Dendritic cell treated with granulocyte-macrophage colony-stimulating factor and Interleukin-4, amounts not matched to agents 40 ng/mL and 50 ng/mL, for 4 days (primary cell): ENCODE measurements around the gene P2RX2.

ENCODE experiments used
- H3K27ac Mint-ChIP-seq: one replicate; pipeline ENCODE4 v1.8.0; 2022; ENCODE audit warnings: mild to moderate bottlenecking, mixed read lengths
- H3K27me3 Mint-ChIP-seq: one replicate; pipeline ENCODE4 v1.8.0; 2022; ENCODE audit warnings: mild to moderate bottlenecking, mixed read lengths
- H3K36me3 Mint-ChIP-seq: one replicate; pipeline ENCODE4 v1.8.0; 2022; ENCODE audit warnings: low read depth, mixed read lengths
- H3K4me1 Mint-ChIP-seq: one replicate; pipeline ENCODE4 v1.8.0; 2022; ENCODE audit warnings: low read depth, mixed read lengths
- H3K4me3 Mint-ChIP-seq: one replicate; pipeline ENCODE4 v1.8.0; 2022; ENCODE audit warnings: mild to moderate bottlenecking, moderate library complexity, mixed read lengths
- H3K9me3 Mint-ChIP-seq: one replicate; pipeline ENCODE4 v1.8.0; 2022; ENCODE audit warnings: mixed read lengths
- intact Hi-C: fragments of 100-400 bp; cut with micrococcal nuclease; formaldehyde crosslinking; loops from one replicate; pipeline ENCODE4 v1.15.0; 2022

P2RX2 gene

DNA sequence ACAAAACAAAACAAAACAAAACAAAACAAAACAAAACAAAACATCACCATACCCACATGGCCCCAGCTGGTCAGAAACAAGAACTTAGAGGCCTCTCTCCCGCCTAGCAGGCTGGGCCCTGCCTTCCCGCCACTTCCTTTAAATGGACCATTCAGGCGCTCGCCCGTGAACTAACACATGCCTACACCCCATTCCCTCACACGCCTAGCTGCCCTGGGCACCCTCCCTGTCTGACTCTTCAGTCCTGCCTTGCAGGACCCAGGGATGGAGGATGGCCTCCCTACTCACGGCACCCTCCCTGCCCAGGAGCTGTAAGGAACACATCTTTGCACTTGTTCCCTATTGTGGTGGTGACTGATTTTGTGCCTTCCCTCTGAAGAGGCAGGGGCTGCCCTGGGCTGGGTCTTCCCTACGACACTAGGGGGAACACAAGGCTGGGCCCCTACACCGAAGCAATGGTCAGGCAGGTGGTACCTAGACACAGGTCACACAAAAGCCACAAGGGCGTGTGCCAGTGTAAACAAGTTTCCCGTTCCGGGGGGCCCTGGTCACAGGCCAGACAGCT is 21.5 kb downstream of the P2RX2 start:
- no peaks in the 10 kb centered on the region for H3K9me3 Mint-ChIP-seq
- intact Hi-C loops = no loop called here
- no peak overlapping the region for H3K4me3 Mint-ChIP-seq
- peaks cover 96% of the 10 kb centered on the region for H3K36me3 Mint-ChIP-seq
- H3K27ac Mint-ChIP-seq = no peak overlapping the region
- peaks cover 5% of the 10 kb centered on the region for H3K4me1 Mint-ChIP-seq
- no peaks in the 10 kb centered on the region for H3K27me3 Mint-ChIP-seq

DNA sequence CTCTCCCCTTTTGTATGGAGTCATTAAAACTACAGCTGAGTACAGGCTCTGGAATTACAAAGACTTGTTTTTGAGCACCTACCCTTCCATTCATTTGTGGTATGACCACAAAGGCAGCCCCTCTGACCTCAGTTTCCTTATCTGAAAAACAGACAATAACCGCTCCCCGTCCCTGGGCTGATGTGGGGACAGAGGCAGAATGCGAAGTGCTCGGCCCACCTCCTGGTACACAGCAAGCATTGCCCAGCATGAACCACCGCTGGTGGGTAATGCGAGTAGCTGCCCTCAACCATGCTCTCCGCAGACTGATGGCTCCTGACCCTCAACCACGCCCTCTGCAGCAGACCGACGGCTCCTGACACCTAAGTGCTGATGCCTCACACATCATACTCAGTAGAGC is 22.4 kb downstream of the P2RX2 start:
- H3K27ac Mint-ChIP-seq = no peak overlapping the region
- no peaks in the 10 kb centered on the region for H3K27me3 Mint-ChIP-seq
- peaks cover 95% of the 10 kb centered on the region for H3K36me3 Mint-ChIP-seq
- peaks cover 5% of the 10 kb centered on the region for H3K4me1 Mint-ChIP-seq
- H3K9me3 Mint-ChIP-seq = no peaks in the 10 kb centered on the region
- intact Hi-C loops = no loop called here
- H3K4me3 Mint-ChIP-seq = no peak overlapping the region

DNA sequence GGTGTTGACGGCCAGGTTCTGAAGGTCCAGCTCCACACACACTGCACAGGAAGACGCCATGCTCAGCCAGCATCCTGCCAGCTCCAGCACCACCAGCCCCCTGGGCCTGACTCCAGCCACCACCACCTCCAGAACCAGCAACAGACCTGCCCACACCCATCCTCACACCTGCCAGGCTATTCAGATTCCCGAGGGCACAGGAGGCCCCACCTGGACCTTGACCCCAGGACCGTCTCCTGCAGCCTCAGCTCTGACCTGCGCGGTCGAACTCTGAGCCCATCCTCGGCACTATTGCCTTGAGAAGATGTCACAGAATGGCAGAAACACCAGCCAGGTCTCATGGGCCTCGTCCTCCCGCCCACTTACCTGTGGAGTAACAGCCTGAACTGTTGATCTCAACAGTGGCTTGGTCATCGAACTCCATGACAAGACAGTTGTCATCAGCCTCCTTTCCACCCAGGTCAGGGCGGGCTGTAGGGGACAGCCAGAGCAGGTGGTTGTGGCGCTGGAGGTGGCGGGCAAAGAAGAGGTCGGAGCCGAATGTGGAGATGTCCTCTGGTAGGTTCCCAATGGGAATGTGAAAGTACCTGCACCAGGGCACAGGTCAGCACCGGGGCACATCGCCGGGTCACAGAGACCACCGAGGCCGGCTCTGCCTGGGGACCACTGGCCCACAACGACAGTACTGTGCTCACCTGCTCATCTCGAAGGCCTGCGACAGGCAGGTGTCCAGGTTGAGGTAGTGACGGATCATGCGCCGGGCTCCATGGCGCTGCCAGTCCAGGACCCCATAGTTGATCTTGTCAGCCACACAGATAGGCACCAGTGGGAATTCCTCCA is 23.5 kb downstream of the P2RX2 start:
- intact Hi-C loops = no loop called here
- Mint-ChIP-seq H3K27ac (no peak overlapping the region), H3K36me3 (peaks cover 94% of the 10 kb centered on the region), H3K4me3 (no peak overlapping the region), H3K9me3 (no peaks in the 10 kb centered on the region), H3K4me1 (peaks cover 5% of the 10 kb centered on the region), H3K27me3 (no peaks in the 10 kb centered on the region)

- intact Hi-C loops = no loop called here
- Mint-ChIP-seq H3K9me3 (no peaks in the 10 kb centered on the region), H3K4me1 (peaks cover 5% of the 10 kb centered on the region), H3K27me3 (no peaks in the 10 kb centered on the region), H3K4me3 (no peak overlapping the region), H3K27ac (no peak overlapping the region), H3K36me3 (peaks cover 94% of the 10 kb centered on the region)
Observed at GRCh38 chr12:132642846-132643835, 24.6 kb downstream of the P2RX2 start.

DNA sequence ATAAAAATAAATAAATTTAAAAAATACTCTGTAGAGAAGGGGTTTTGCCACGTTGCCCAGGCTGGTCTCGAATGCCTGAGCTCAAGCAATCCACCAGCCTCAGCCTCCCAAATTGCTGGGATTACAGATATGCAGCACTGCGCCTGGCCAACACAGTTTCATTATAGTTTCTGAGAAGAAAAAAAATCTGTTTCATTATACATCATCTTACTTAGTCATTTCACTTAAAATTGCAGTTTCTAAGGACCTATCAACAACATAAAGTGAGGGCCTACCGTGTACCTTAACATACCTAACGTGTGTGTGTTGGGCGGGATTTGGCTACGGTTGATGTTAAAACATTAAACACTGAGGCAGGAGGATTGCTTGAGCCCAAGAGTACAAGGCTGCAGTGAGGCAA is 28.3 kb downstream of the P2RX2 start:
- H3K4me1 Mint-ChIP-seq = no peaks in the 10 kb centered on the region
- no peaks in the 10 kb centered on the region for H3K27me3 Mint-ChIP-seq
- H3K36me3 Mint-ChIP-seq = peaks cover 85% of the 10 kb centered on the region
- intact Hi-C loops = no loop called here
- no peaks in the 10 kb centered on the region for H3K9me3 Mint-ChIP-seq
- no peak overlapping the region for H3K4me3 Mint-ChIP-seq
- H3K27ac Mint-ChIP-seq = no peak overlapping the region

DNA sequence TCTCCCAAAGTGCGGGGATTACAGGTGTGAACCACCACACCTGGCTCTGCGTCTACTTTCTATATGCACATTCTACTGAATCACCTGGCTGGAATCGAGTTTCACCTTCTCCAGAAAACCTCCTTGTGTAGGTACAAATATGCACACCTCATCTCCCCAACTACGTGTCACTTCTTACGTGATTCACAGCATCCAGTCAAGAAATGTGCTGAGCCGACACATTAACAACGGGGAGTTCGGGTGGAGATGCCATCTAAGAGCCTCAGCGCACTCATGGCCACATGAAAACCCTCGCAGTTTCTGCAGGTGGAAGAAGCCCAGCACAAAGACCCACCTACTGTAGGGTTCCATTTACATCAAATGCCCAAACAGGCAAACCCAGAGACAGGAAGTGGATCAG is 29.3 kb downstream of the P2RX2 start:
- H3K27me3 Mint-ChIP-seq = no peaks in the 10 kb centered on the region
- H3K4me3 Mint-ChIP-seq = no peak overlapping the region
- no peaks in the 10 kb centered on the region for H3K4me1 Mint-ChIP-seq
- peaks cover 85% of the 10 kb centered on the region for H3K36me3 Mint-ChIP-seq
- intact Hi-C loops = no loop called here
- H3K9me3 Mint-ChIP-seq = no peaks in the 10 kb centered on the region
- H3K27ac Mint-ChIP-seq = no peak overlapping the region

DNA sequence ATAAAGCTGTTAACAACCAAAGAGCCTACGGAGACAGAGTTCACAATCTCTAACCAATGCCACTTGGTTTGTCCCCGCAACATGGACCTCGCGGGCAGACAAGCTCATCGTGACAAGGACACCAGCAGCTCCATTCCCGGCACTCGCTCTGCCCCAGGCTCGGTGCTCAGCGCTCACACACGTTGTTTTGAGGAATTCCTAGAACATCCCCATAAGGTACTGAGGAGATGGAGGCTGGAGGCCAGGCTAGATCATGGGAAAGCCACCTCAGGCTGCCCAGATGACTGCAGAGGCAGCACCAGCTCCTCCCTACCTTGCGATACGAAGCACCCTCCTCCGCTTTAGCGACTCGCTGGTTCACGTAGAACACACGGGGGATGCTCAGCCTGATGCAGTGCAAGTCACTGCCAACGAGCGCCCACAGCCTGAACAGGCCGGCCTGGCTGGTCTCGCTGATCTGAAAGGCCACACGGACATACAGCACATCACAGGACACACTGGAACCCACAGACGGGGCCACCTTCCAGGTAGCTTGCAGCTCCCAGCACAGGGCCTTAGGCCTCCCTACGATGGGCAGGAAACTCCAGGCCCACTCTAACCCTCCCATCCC is 30.1 kb downstream of the P2RX2 start:
- Mint-ChIP-seq H3K36me3 (peaks cover 85% of the 10 kb centered on the region), H3K4me1 (no peaks in the 10 kb centered on the region), H3K27ac (no peak overlapping the region), H3K9me3 (no peaks in the 10 kb centered on the region), H3K27me3 (no peaks in the 10 kb centered on the region), H3K4me3 (no peak overlapping the region)
- intact Hi-C loops = no loop called here

GRCh38 chr12:132649226-132649945 is 30.8 kb downstream of the P2RX2 start:
- H3K4me3 Mint-ChIP-seq = no peak overlapping the region
- no peak overlapping the region for H3K27ac Mint-ChIP-seq
- no peaks in the 10 kb centered on the region for H3K27me3 Mint-ChIP-seq
- H3K36me3 Mint-ChIP-seq = peaks cover 86% of the 10 kb centered on the region
- H3K9me3 Mint-ChIP-seq = no peaks in the 10 kb centered on the region
- intact Hi-C loops = no loop called here
- H3K4me1 Mint-ChIP-seq = no peaks in the 10 kb centered on the region

GRCh38 chr12:132651444-132652100 is 33.0 kb downstream of the P2RX2 start:
- Mint-ChIP-seq H3K4me3 (no peak overlapping the region), H3K27ac (no peak overlapping the region), H3K36me3 (peaks cover 90% of the 10 kb centered on the region), H3K27me3 (no peaks in the 10 kb centered on the region), H3K4me1 (no peaks in the 10 kb centered on the region), H3K9me3 (no peaks in the 10 kb centered on the region)
- intact Hi-C loops = no loop called here

DNA sequence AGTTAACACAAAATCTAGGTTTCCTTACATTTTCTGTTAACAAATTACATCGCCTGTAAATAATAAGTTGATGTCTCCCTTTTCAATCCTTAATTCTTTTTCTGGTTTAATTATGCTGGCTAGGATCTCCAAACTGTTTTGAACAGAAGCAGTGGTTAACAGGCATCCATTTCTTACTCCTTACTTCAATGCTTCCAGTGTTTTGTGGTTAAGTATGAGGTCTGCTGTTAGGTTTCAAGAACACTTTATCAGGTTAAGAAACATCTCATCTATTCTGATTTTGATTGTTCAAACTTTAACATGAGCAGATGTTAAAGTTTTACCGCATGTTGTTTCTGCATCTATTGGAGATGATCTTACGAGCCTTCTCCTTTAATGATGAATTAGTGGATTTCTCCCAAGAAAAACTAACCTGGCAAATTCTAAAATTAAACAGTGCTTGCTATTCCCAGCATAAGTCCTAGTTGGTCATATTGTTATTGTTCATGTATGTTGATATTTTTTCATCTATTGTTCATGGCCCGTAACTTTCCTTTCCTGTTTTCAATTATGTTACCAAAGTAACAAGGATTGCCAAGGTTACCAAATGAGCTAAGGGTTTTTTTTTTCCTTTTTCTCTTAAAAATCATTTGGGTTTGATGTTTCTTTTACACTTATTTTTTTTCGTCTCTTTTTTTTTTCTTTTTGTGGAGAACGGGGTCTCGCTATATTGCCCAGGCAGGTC is 35.2 kb downstream of the P2RX2 start:
- Mint-ChIP-seq H3K4me3 (no peak overlapping the region), H3K27me3 (no peaks in the 10 kb centered on the region), H3K36me3 (peaks cover 90% of the 10 kb centered on the region), H3K9me3 (no peaks in the 10 kb centered on the region), H3K4me1 (no peaks in the 10 kb centered on the region), H3K27ac (no peak overlapping the region)
- intact Hi-C loops = no loop called here

GRCh38 chr12:132657004-132657727 is 38.6 kb downstream of the P2RX2 start:
- H3K9me3 Mint-ChIP-seq = no peaks in the 10 kb centered on the region
- no peak overlapping the region for H3K4me3 Mint-ChIP-seq
- H3K27ac Mint-ChIP-seq = no peak overlapping the region
- peaks cover 100% of the 10 kb centered on the region for H3K36me3 Mint-ChIP-seq
- no peaks in the 10 kb centered on the region for H3K4me1 Mint-ChIP-seq
- intact Hi-C loops = no loop called here
- H3K27me3 Mint-ChIP-seq = no peaks in the 10 kb centered on the region
